Measurements from ENCODE around the gene CSTA. TPM values are rescaled to one million over a fixed set of nuclear protein-coding genes. Genes with fewer than 3 reads are reported as not detected.

The CSTA gene
- total RNA-seq = 3.7 and 3.8 TPM in 2 replicates

GRCh38 chr3:122324871-122325323, at the start of gene CSTA:
Gene CSTA (plus strand): TSS chr3:122325248. CDS start chr3:122325293, 45 bp downstream.

GRCh38 chr3:122382888-122383666, 58.0 kb downstream of the CSTA start, which contains the start of gene MIX23:
Gene MIX23 (minus strand): TSS chr3:122383231. CDS start chr3:122383224, 7 bp downstream.

GRCh38 chr3:122383771-122384697, 59.0 kb downstream of the CSTA start, which contains the start of gene FAM162A:
Gene FAM162A (plus strand): TSS chr3:122384182. CDS start chr3:122384266, 84 bp downstream.

Other genes with a start within 250 kb of the CSTA start
- gene CASR, start 141.6 kb upstream of the CSTA start, total RNA-seq = not detected in 2 replicates
- gene MIX23, start 58.0 kb downstream of the CSTA start, total RNA-seq = 10.9 and 22.8 TPM in 2 replicates
- 6.8 and 8.8 TPM in 2 replicates for gene FAM162A, start 58.9 kb downstream of the CSTA start, total RNA-seq
- 7.5 and 7.6 TPM in 2 replicates for gene WDR5B, start 90.8 kb downstream of the CSTA start, total RNA-seq
- 38.0 and 40.7 TPM in 2 replicates for gene KPNA1, start 189.7 kb downstream of the CSTA start, total RNA-seq
- gene PARP9, start 239.1 kb downstream of the CSTA start, total RNA-seq = 47.4 and 51.6 TPM in 2 replicates
- gene DTX3L, start 239.1 kb downstream of the CSTA start, total RNA-seq = 49.5 and 60.2 TPM in 2 replicates

Data from hair follicle dermal papilla cell (primary cell).